ENCODE measurements around the gene PSMD14. TPM values are rescaled to one million over a fixed set of nuclear protein-coding genes. Genes with fewer than 3 reads are reported as not detected.

PSMD14 gene
- total and polyA plus RNA-seq, 2 of the 8 experiments (the other 6 are each of a cell fraction or from before 2014, with no cell fraction given), result 53.9 to 88.7 TPM

DNA sequence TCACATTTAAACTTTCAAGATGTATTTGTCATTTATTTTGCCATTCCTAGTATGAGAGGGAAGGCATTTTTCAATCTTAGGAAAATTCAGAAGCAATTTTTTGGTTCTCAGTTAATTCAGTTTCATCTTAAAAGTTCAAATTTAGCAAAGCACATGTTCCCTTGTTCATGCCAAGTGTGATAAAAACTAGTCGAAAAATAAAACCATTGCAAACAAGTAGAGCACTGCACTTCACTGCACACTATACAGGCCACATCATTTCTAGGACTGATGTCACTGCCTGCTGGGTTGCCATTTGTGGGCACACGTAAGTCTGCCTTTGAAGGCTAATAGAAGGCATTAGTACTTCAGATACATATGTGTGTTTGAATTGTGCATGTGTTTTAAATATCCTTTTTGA, 122.2 kb downstream of the PSMD14 start:
- H3K4ac ChIP-seq (replicated peaks; ENCODE audit: insufficient read length, low read depth, low read length), result no peak overlapping the region
- no peaks in the 10 kb centered on the region for H3K9me3 ChIP-seq (ENCODE audit: insufficient read depth in 2 of 2, low read depth in 1 of 2, low read length in 1 of 2)
- no peak overlapping the region for H4K91ac ChIP-seq (replicated peaks; ENCODE audit: insufficient read length, low read length)
- H4K20me1 ChIP-seq (replicated peaks in 1 of 2; ENCODE audit: control insufficient read depth in 1 of 2, insufficient read depth in 2 of 2, low read length in 2 of 2), result peaks cover 0 to 4% of the 10 kb centered on the region in 2 experiments
- no peaks in the 10 kb centered on the region for H3K79me1 ChIP-seq (ENCODE audit: low read depth, low read length)
- H2BK5ac ChIP-seq (ENCODE audit: low read depth, low read length), result no peak overlapping the region
- ChIA-PET CTCF (ENCODE audit: partially characterized antibody) (no interaction called here), POLR2A (ENCODE audit: partially characterized antibody) (no interaction called here)
- H3K4me3 ChIP-seq (ENCODE audit: extremely low read depth in 1 of 4, insufficient read depth in 2 of 4, low read depth in 3 of 4, low read length in 4 of 4), result no peak overlapping the region
- H3K23ac ChIP-seq (ENCODE audit: insufficient read length), result no peak overlapping the region
- DNase-seq (ENCODE audit: low read depth in 1 of 2, low spot score in 2 of 2) (no peak), FAIRE-seq (no peak)
- TF ChIP-seq CTBP2 (IDR thresholded peaks at IDR 0.05; ENCODE audit: borderline replicate concordance, insufficient read depth, insufficient read length, low read length) (no peak), SP1 (IDR thresholded peaks at IDR 0.05; ENCODE audit: low read depth, low read length) (no peak), JUND (IDR thresholded peaks at IDR 0.05; ENCODE audit: low read length) (no peak), PHF8 (conservative IDR thresholded peaks at IDR 0.05; ENCODE audit: low read depth, low read length) (no peak), GTF2F1 (IDR thresholded peaks at IDR 0.05; ENCODE audit: borderline replicate concordance, low read depth, low read length) (no peak), KDM5A (IDR thresholded peaks at IDR 0.05; ENCODE audit: low read length) (no peak), RFX5 (IDR thresholded peaks at IDR 0.05; ENCODE audit: borderline replicate concordance, low read depth, low read length) (no peak), CBX8 (IDR thresholded peaks at IDR 0.05; ENCODE audit: borderline replicate concordance, low read depth, low read length) (no peak), GABPA (IDR thresholded peaks at IDR 0.05; ENCODE audit: borderline replicate concordance, insufficient read depth, low read length) (no peak)
- TF ChIP-seq, protein P1, sequence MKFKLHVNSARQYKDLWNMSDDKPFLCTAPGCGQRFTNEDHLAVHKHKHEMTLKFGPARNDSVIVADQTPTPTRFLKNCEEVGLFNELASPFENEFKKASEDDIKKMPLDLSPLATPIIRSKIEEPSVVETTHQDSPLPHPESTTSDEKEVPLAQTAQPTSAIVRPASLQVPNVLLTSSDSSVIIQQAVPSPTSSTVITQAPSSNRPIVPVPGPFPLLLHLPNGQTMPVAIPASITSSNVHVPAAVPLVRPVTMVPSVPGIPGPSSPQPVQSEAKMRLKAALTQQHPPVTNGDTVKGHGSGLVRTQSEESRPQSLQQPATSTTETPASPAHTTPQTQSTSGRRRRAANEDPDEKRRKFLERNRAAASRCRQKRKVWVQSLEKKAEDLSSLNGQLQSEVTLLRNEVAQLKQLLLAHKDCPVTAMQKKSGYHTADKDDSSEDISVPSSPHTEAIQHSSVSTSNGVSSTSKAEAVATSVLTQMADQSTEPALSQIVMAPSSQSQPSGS (IDR thresholded peaks at IDR 0.05; ENCODE audit: low read length), result no peak
- H3K56ac ChIP-seq (replicated peaks; ENCODE audit: insufficient read length, low read depth, low read length), result no peak overlapping the region
- H3K23me2 ChIP-seq (ENCODE audit: low read depth, low read length), result peaks cover 4% of the 10 kb centered on the region; the same call in 1 of the 2 replicates
- peaks cover 0 to 6% (median under 1%) of the 10 kb centered on the region in 4 experiments; a peak in 3 of 7 replicates for H3K4me1 ChIP-seq (replicated peaks in 1 of 4; ENCODE audit: control insufficient read depth in 3 of 4, insufficient read depth in 4 of 4, low read length in 3 of 4)
- no peak overlapping the region for H4K5ac ChIP-seq (ENCODE audit: insufficient read length, low read depth, low read length)
- H3K4me2 ChIP-seq (ENCODE audit: insufficient read depth in 1 of 2, low read depth in 2 of 2, low read length in 2 of 2), result no peak overlapping the region
- no peak overlapping the region for H2BK120ac ChIP-seq (replicated peaks; ENCODE audit: low read depth, low read length)
- no peak overlapping the region for H3K27ac ChIP-seq (ENCODE audit: low read depth, low read length)
- H2AK5ac ChIP-seq (ENCODE audit: low read depth, low read length), result no peak overlapping the region
- no peak overlapping the region for H3K14ac ChIP-seq (ENCODE audit: insufficient read length)
- no peak overlapping the region for H2BK15ac ChIP-seq (ENCODE audit: low read length)
- H4K8ac ChIP-seq (ENCODE audit: extremely low read depth, insufficient read depth, low read length), result no peak overlapping the region
- no peak overlapping the region for H3K9ac ChIP-seq (replicated peaks in 1 of 4; ENCODE audit: extremely low read depth in 1 of 4, low read depth in 3 of 4, low read length in 3 of 4)
- H2BK12ac ChIP-seq (ENCODE audit: low read depth, low read length), result no peak overlapping the region
- H3K79me2 ChIP-seq (ENCODE audit: control insufficient read depth in 1 of 2, insufficient read depth in 2 of 2, low read length in 2 of 2), result no peaks in the 10 kb centered on the region
- 84% methylated on average over 2 of the region's 2 CpGs; no CpG with 5 or more reads in 1 of the 2 experiments for WGBS, 2 experiments (ENCODE audit: extremely low coverage in 1 of 2, insufficient coverage in 1 of 2, insufficient read length in 1 of 2, insufficient replicate concordance in 2 of 2, low coverage in 1 of 2, low lambda C conversion rate in 2 of 2, missing lambda C conversion rate in 1 of 2)
- peaks cover 35 to 44% (median 40%) of the 10 kb centered on the region in 4 experiments for H3K27me3 ChIP-seq (replicated peaks in 1 of 4; ENCODE audit: control insufficient read depth in 3 of 4, extremely low read depth in 1 of 4, insufficient read depth in 3 of 4, low read length in 3 of 4)
- H3K36me3 ChIP-seq (ENCODE audit: control insufficient read depth in 2 of 4, insufficient read depth in 4 of 4, low read length in 3 of 4), result peaks cover 0 to 3% (median 0%) of the 10 kb centered on the region in 4 experiments; a peak in 1 of 8 replicates
- H2AFZ ChIP-seq (ENCODE audit: low read length), result no peak overlapping the region
- no peak overlapping the region for H2BK20ac ChIP-seq (ENCODE audit: low read length)
- no peak overlapping the region for H3K18ac ChIP-seq (ENCODE audit: extremely low read depth, low read length)

Measured in H1 (cell line).